Smooth muscle cell (in vitro differentiated cells): Measurements from ENCODE around the gene IFNGR1. TPM values are rescaled to one million over a fixed set of nuclear protein-coding genes. Genes with fewer than 3 reads are reported as not detected.

Experiments used
- DNase-seq: peaks from one replicate; lab custom pipeline; 2025; ENCODE audit not compliant: unreplicated experiment; lab: John Stamatoyannopoulos, UW
- H2AFZ ChIP-seq: fragments of 200-600 bp; sonication (generic); 2 replicates; pipeline ENCODE4 v1.6.0; 2016; ENCODE audit warnings: antibody characterized with exemption, low read depth, mild to moderate bottlenecking
- H3F3A ChIP-seq: fragments of 200-600 bp; sonication (generic); 2 replicates; pipeline ENCODE4 v1.6.0; 2017; ENCODE audit warnings: antibody characterized with exemption, low read depth
- H3K27ac ChIP-seq: fragments of 200-600 bp; sonication (generic); 2 replicates; pipeline ENCODE4 v1.5.1; 2016; ENCODE audit warnings: low read depth, mild to moderate bottlenecking
- H3K27me3 ChIP-seq: fragments of 200-600 bp; sonication (generic); 2 replicates; pipeline ENCODE4 v1.6.1; 2016; ENCODE audit warnings: low read depth, mild to moderate bottlenecking
- H3K36me3 ChIP-seq: fragments of 200-600 bp; sonication (generic); 2 replicates; pipeline ENCODE4 v1.5.1; 2016; ENCODE audit warnings: low read depth
- H3K4me1 ChIP-seq: fragments of 200-600 bp; sonication (generic); 2 replicates; pipeline ENCODE4 v1.5.1; 2016; ENCODE audit warnings: low read depth
- H3K4me2 ChIP-seq: fragments of 200-600 bp; sonication (generic); 2 replicates; pipeline ENCODE4 v1.6.0; 2016; ENCODE audit warnings: mild to moderate bottlenecking
- H3K4me3 ChIP-seq: fragments of 200-600 bp; sonication (generic); 2 replicates; pipeline ENCODE4 v1.5.1; 2016; ENCODE audit warnings: mild to moderate bottlenecking
- H3K79me2 ChIP-seq: fragments of 200-600 bp; sonication (generic); 2 replicates; pipeline ENCODE4 v1.6.0; 2016; ENCODE audit warnings: low read depth, mild to moderate bottlenecking
- H3K9ac ChIP-seq: fragments of 200-600 bp; sonication (generic); 2 replicates; pipeline ENCODE4 v1.6.0; 2016; ENCODE audit warnings: low read depth
- H3K9me3 ChIP-seq: fragments of 200-600 bp; sonication (generic); replicated peaks from 2 replicates; pipeline ENCODE4 v1.5.1; 2016; ENCODE audit warnings: low read depth
- H4K20me1 ChIP-seq: fragments of 200-600 bp; sonication (generic); 2 replicates; pipeline ENCODE4 v1.6.0; 2016; ENCODE audit warnings: low read depth
- WGBS: methylation state at CpG from one replicate; pipeline ENCODE4 v1.1.7; 2016; ENCODE audit warnings: low lambda C conversion rate; 5-methylcytosine and 5-hydroxymethylcytosine counted together
- polyA plus RNA-seq: library from polyadenylated mRNA; unstranded; fragments of >200 nt; fragmentation: Nextera tagmentation; extraction: Ambion mirVana; gene quantifications from 2 replicates; pipeline ENCODE4 v1.2.1, GENCODE V29; 2016
- total RNA-seq: library from RNA; depleted of rRNA; stranded (reverse); fragments of >200 nt; gene quantifications from 2 replicates; pipeline ENCODE4 v1.2.3, GENCODE V29; 2014
- TF ChIP-seq, protein P1 (sequence below): fragments of 200-600 bp; sonication (generic); IDR thresholded peaks from 2 replicates; pipeline ENCODE4 v1.5.1; 2017; ENCODE audit warnings: borderline replicate concordance, mild to moderate bottlenecking, antibody characterized with exemption; ENCODE audit not compliant: insufficient read depth, poor library complexity, severe bottlenecking

Gene IFNGR1
- total and polyA plus RNA-seq, 2 experiments from 2014 or later = 61.1 to 83.7 TPM

GRCh38 chr6:137148306-137149034 is 70.7 kb downstream of the IFNGR1 start:
- Histone ChIP-seq H3F3A (no peaks in the 10 kb centered on the region), H3K27ac (no peak overlapping the region), H4K20me1 (no peaks in the 10 kb centered on the region), H3K9me3 (peaks cover 5% of the 10 kb centered on the region), H3K79me2 (no peaks in the 10 kb centered on the region), H3K9ac (no peak overlapping the region), H3K4me1 (no peaks in the 10 kb centered on the region), H2AFZ (no peak overlapping the region), H3K4me3 (no peak overlapping the region), H3K36me3 (no peaks in the 10 kb centered on the region), H3K27me3 (no peaks in the 10 kb centered on the region), H3K4me2 (no peak overlapping the region)
- TF ChIP-seq, protein P1, sequence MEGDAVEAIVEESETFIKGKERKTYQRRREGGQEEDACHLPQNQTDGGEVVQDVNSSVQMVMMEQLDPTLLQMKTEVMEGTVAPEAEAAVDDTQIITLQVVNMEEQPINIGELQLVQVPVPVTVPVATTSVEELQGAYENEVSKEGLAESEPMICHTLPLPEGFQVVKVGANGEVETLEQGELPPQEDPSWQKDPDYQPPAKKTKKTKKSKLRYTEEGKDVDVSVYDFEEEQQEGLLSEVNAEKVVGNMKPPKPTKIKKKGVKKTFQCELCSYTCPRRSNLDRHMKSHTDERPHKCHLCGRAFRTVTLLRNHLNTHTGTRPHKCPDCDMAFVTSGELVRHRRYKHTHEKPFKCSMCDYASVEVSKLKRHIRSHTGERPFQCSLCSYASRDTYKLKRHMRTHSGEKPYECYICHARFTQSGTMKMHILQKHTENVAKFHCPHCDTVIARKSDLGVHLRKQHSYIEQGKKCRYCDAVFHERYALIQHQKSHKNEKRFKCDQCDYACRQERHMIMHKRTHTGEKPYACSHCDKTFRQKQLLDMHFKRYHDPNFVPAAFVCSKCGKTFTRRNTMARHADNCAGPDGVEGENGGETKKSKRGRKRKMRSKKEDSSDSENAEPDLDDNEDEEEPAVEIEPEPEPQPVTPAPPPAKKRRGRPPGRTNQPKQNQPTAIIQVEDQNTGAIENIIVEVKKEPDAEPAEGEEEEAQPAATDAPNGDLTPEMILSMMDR = no peak
- DNase-seq = no peak
- 79% methylated on average over 2 of the region's 2 CpGs for WGBS

Other genes with a start within 250 kb of the IFNGR1 start
- gene IL20RA, start 174.4 kb downstream of the IFNGR1 start, total RNA-seq = 2.9 and 3.8 TPM in 2 replicates
- gene IL20RA, start 174.4 kb downstream of the IFNGR1 start, polyA plus RNA-seq = 0.46 TPM in 1 of 2 replicates, not detected in the other
- gene IL22RA2, start 45.7 kb downstream of the IFNGR1 start, total RNA-seq = not detected in 2 replicates
- not detected in 2 replicates for gene IL22RA2, start 45.7 kb downstream of the IFNGR1 start, polyA plus RNA-seq